ENCODE measurements around the gene SLC51B. TPM values are rescaled to one million over a fixed set of nuclear protein-coding genes. Genes with fewer than 3 reads are reported as not detected.

Gene SLC51B
- total and polyA plus RNA-seq, 10 of the 15 experiments (the other 5 are each of a cell fraction or from before 2014, with no cell fraction given): 0.05 to 0.17 (median 0.13) TPM; not detected in 7

DNA sequence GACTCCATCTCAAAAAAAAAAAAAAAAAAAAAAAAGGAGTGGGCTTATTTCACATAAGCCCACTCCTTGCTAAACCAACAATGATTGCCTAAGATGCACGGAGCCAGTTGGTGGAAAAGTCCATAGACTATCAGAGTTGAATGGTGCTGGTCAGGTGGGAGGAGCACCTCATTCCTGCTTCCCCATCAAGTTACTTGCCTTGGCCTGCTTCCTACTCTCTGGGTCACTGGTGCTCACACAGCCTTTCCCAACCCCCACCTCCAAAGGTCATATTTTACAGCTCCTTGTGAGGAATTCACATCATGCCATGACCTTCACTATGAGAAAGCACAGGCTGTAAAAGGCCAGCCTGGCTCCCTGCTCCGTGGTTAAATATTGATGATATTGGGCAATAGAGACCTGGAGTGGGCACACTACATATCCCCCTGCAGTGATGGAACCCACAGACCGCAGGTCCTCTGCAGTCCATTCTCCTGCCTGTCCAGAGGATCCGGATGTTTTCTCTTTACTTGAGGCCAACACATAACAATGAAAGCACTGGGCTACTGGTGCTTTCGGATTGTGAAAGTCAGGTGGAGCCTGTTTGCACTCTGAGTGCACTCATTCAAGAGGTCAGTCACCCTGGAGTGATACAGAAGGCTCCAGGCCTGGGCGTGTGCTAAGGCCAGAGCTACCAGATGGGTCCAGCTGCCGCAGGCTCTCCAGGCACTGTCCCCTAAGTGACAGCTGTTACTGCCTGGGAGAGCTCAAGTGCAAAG is at the start of gene SLC51B (continued):
- TF ChIP-seq, protein P1, sequence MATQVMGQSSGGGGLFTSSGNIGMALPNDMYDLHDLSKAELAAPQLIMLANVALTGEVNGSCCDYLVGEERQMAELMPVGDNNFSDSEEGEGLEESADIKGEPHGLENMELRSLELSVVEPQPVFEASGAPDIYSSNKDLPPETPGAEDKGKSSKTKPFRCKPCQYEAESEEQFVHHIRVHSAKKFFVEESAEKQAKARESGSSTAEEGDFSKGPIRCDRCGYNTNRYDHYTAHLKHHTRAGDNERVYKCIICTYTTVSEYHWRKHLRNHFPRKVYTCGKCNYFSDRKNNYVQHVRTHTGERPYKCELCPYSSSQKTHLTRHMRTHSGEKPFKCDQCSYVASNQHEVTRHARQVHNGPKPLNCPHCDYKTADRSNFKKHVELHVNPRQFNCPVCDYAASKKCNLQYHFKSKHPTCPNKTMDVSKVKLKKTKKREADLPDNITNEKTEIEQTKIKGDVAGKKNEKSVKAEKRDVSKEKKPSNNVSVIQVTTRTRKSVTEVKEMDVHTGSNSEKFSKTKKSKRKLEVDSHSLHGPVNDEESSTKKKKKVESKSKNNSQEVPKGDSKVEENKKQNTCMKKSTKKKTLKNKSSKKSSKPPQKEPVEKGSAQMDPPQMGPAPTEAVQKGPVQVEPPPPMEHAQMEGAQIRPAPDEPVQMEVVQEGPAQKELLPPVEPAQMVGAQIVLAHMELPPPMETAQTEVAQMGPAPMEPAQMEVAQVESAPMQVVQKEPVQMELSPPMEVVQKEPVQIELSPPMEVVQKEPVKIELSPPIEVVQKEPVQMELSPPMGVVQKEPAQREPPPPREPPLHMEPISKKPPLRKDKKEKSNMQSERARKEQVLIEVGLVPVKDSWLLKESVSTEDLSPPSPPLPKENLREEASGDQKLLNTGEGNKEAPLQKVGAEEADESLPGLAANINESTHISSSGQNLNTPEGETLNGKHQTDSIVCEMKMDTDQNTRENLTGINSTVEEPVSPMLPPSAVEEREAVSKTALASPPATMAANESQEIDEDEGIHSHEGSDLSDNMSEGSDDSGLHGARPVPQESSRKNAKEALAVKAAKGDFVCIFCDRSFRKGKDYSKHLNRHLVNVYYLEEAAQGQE (IDR thresholded peaks at IDR 0.05; ENCODE audit: low read depth, low read length): no peak
- TF ChIP-seq RCOR1 (conservative IDR thresholded peaks at IDR 0.05; ENCODE audit: low read depth, low read length) (no peak), SPI1 (IDR thresholded peaks at IDR 0.05; ENCODE audit: borderline replicate concordance, insufficient read depth, low read depth, low read length) (no peak), SUPT20H (IDR thresholded peaks at IDR 0.05; ENCODE audit: borderline replicate concordance, control insufficient read depth, low read depth, low read length) (no peak), WRNIP1 (IDR thresholded peaks at IDR 0.05; ENCODE audit: borderline replicate concordance, low read depth, low read length) (no peak), ATF7 (IDR thresholded peaks at IDR 0.05; ENCODE audit: low read depth) (no peak), NRF1 (conservative IDR thresholded peaks at IDR 0.05; ENCODE audit: low read depth, low read length) (no peak), MYB (IDR thresholded peaks at IDR 0.05; ENCODE audit: borderline replicate concordance, low read depth, low read length) (no peak), TCF12 (IDR thresholded peaks at IDR 0.05; ENCODE audit: low read depth, low read length) (no peak), JUNB (IDR thresholded peaks at IDR 0.05) (no peak), FOXK2 (IDR thresholded peaks at IDR 0.05) (no peak)
